Caco-2 (cell line): ENCODE data around the gene LRP5. TPM values are rescaled to one million over a fixed set of nuclear protein-coding genes. Genes with fewer than 3 reads are reported as not detected.

Source experiments
- BruUV-seq: library from RNA; stranded (reverse); fragments of 400-500 nt; replicated peaks from 2 replicates; lab custom pipeline; 2021; lab: Mats Ljungman, UMichigan
- CTCF ChIA-PET: fragments of 300-600 bp; sonication (Branson Sonifier 250); formaldehyde crosslinking; loops from one replicate; lab custom pipeline; 2022; ENCODE audit warnings: antibody characterized with exemption; lab: Charles Lee
- POLR2A ChIA-PET: fragments of 300-600 bp; sonication (Branson Sonifier 250); formaldehyde crosslinking; loops from one replicate; lab custom pipeline; 2022; ENCODE audit warnings: antibody characterized with exemption; lab: Charles Lee
- DNase-seq, 2 experiments: peaks; one replicate each; pipeline versions ENCODE4 v3.0.0 to v3.0.0-alpha.2; 2020 to 2022
- H3K27me3 ChIP-seq: replicated peaks from 2 replicates; pipeline ENCODE4 v1.6.0; 2011; ENCODE audit warnings: low read length; ENCODE audit not compliant: control insufficient read depth, insufficient read depth
- H3K36me3 ChIP-seq: 2 replicates; pipeline ENCODE4 v1.5.1; 2011; ENCODE audit warnings: low read length; ENCODE audit not compliant: control insufficient read depth, insufficient read depth
- H3K4me1 ChIP-seq: fragments of 250-450 bp; sonication (Bioruptor Pico); 2 replicates; pipeline ENCODE4 v1.5.1; 2020; ENCODE audit warnings: mild to moderate bottlenecking
- H3K4me3 ChIP-seq: 2 replicates; pipeline ENCODE4 v1.5.1; 2011; ENCODE audit warnings: low read depth, mild to moderate bottlenecking, control low read depth, low read length
- H3K9me3 ChIP-seq: fragments of 250-450 bp; sonication (Bioruptor Pico); 2 replicates; pipeline ENCODE4 v1.5.1; 2020; ENCODE audit warnings: mild to moderate bottlenecking, moderate library complexity
- H3K27ac Mint-ChIP-seq: one replicate; pipeline ENCODE4 v1.8.0; 2022; ENCODE audit warnings: mixed read lengths; ENCODE audit not compliant: unreplicated experiment
- H3K27me3 Mint-ChIP-seq: one replicate; pipeline ENCODE4 v1.8.0; 2022; ENCODE audit warnings: mixed read lengths; ENCODE audit not compliant: insufficient read depth, unreplicated experiment
- H3K36me3 Mint-ChIP-seq: one replicate; pipeline ENCODE4 v1.8.0; 2022; ENCODE audit warnings: mild to moderate bottlenecking, mixed read lengths; ENCODE audit not compliant: insufficient read depth, unreplicated experiment
- H3K4me1 Mint-ChIP-seq: one replicate; pipeline ENCODE4 v1.8.0; 2022; ENCODE audit warnings: low read depth, mixed read lengths; ENCODE audit not compliant: unreplicated experiment
- H3K4me3 Mint-ChIP-seq: one replicate; pipeline ENCODE4 v1.8.0; 2022; ENCODE audit warnings: mild to moderate bottlenecking, moderate library complexity, mixed read lengths; ENCODE audit not compliant: unreplicated experiment
- H3K9me3 Mint-ChIP-seq: one replicate; pipeline ENCODE4 v1.8.0; 2022; ENCODE audit warnings: mixed read lengths; ENCODE audit not compliant: unreplicated experiment
- intact Hi-C: fragments of 100-400 bp; cut with micrococcal nuclease; formaldehyde crosslinking; loops from one replicate; pipeline ENCODE4 v1.10.0; 2022; ENCODE audit not compliant: unreplicated experiment
- total RNA-seq: library from RNA; stranded (reverse); gene quantifications from 2 replicates; pipeline ENCODE4 v1.2.3, GENCODE V29; 2022
- TF ChIP-seq, protein P1 (sequence below), 2 experiments: fragments of 200-600 bp in 1 of 2; IDR thresholded peaks; 1 replicate in 1 of 2; 2 replicates in 1 of 2; pipeline versions ENCODE4 v1.5.1 to v1.8.0; 2011 to 2022; ENCODE audit warnings: antibody characterized with exemption in 1 of 2, control low read depth in 1 of 2, inconsistent platforms in 1 of 2, low read depth in 1 of 2, low read length in 1 of 2, mild to moderate bottlenecking in 1 of 2, moderate library complexity in 1 of 2; ENCODE audit not compliant: insufficient read depth in 1 of 2, severe bottlenecking in 1 of 2, unreplicated experiment in 1 of 2

LRP5 gene
- total RNA-seq, 1 experiment from 2014 or later, result 94.3 TPM

DNA sequence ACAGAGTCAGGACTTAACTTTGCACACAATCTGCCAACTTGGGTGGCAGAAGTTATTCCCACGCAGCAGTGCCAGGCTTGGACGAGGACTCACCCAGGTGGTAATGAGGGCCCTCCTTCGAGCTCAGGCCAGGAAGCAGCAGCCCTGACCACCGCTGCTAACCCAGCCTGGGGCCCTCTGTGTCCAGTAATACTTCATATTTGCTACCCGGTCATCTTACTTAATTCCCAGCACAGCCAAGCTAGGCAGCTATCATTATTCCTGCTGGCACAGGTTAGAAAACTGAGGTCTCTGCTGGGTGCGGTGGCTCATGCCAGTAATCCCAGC, 15.4 kb upstream of the LRP5 start:
- DNase-seq, result no peak

DNA sequence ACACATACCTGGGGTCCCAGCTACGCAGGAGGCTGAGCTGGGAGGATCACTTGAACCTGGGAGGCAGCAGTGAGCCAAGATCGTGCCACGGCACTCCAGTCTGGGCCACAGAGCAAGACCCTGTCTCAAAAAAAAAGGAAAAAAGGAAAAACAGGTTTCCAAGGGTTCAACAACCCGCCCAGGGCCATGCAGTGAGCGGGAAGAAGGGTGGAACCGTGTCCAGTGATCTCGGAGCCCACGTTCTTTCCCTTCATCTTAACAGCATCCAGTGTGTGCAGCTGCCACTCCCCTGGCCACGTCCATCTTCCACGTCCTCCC, 14.9 kb upstream of the LRP5 start:
- TF ChIP-seq, protein P1, sequence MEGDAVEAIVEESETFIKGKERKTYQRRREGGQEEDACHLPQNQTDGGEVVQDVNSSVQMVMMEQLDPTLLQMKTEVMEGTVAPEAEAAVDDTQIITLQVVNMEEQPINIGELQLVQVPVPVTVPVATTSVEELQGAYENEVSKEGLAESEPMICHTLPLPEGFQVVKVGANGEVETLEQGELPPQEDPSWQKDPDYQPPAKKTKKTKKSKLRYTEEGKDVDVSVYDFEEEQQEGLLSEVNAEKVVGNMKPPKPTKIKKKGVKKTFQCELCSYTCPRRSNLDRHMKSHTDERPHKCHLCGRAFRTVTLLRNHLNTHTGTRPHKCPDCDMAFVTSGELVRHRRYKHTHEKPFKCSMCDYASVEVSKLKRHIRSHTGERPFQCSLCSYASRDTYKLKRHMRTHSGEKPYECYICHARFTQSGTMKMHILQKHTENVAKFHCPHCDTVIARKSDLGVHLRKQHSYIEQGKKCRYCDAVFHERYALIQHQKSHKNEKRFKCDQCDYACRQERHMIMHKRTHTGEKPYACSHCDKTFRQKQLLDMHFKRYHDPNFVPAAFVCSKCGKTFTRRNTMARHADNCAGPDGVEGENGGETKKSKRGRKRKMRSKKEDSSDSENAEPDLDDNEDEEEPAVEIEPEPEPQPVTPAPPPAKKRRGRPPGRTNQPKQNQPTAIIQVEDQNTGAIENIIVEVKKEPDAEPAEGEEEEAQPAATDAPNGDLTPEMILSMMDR (IDR thresholded peaks at IDR 0.05; ENCODE audit: insufficient read depth in 1 of 2, low read depth in 1 of 2, low read length in 1 of 2, severe bottlenecking in 1 of 2, unreplicated experiment in 1 of 2), result no peak
- H3K4me3 ChIP-seq, result no peak overlapping the region
- Mint-ChIP-seq H3K36me3 (peaks cover 6% of the 10 kb centered on the region), H3K27ac (peak overlapping the region; percentile 89), H3K9me3 (no peaks in the 10 kb centered on the region), H3K4me3 (peak overlapping the region; percentile 73), H3K27me3 (no peaks in the 10 kb centered on the region), H3K4me1 (peaks cover 27% of the 10 kb centered on the region)
- no peaks in the 10 kb centered on the region for H3K36me3 ChIP-seq
- CTCF ChIA-PET, result interaction anchor here (0.7 to 4.4 kb wide), 22 partner anchors 10 to 288 kb away, joined by 3 to 100 read pairs (median 6); partner anchors contain the start of genes ALDH3B1, C11orf24 and LRP5
- DNase-seq, result no peak
- intact Hi-C loops, result loop anchor here (2.0 to 10.0 kb wide), 4 partner anchors 27 to 173 kb away; partner anchors contain the start of genes C11orf24 and CHKA
- H3K4me1 ChIP-seq, result peaks cover 31% of the 10 kb centered on the region
- H3K27me3 ChIP-seq, result no peaks in the 10 kb centered on the region
- no peaks in the 10 kb centered on the region for H3K9me3 ChIP-seq
- BruUV-seq, result no TSS peak
- POLR2A ChIA-PET, result interaction anchor here (0.5 to 4.0 kb wide), 11 partner anchors 9 to 133 kb away, joined by 3 to 43 read pairs (median 5); partner anchors contain the start of gene C11orf24

More for the DNA sequence above, 15.4 kb upstream of the LRP5 start:
- no TSS peak for BruUV-seq
- Mint-ChIP-seq H3K36me3 (peaks cover 6% of the 10 kb centered on the region), H3K4me1 (peaks cover 27% of the 10 kb centered on the region), H3K27me3 (no peaks in the 10 kb centered on the region), H3K4me3 (peak overlapping the region; percentile 57), H3K27ac (peak overlapping the region; percentile 80), H3K9me3 (no peaks in the 10 kb centered on the region)
- Histone ChIP-seq H3K9me3 (no peaks in the 10 kb centered on the region), H3K27me3 (no peaks in the 10 kb centered on the region), H3K36me3 (no peaks in the 10 kb centered on the region), H3K4me1 (peaks cover 28% of the 10 kb centered on the region), H3K4me3 (no peak overlapping the region)
- CTCF ChIA-PET, result interaction anchor here (0.6 to 4.4 kb wide), 7 partner anchors 25 to 88 kb away, joined by 5 to 100 read pairs (median 28); partner anchors contain the start of gene C11orf24
- POLR2A ChIA-PET, result interaction anchor here (1.0 to 4.0 kb wide), 4 partner anchors 18 to 40 kb away, joined by 3 to 43 read pairs (median 8); partner anchors contain the start of gene C11orf24
- intact Hi-C loops, result loop anchor here (2.0 to 10.0 kb wide), 4 partner anchors 26 to 172 kb away; partner anchors contain the start of genes C11orf24 and CHKA
- TF ChIP-seq, protein P1 (IDR thresholded peaks at IDR 0.05; ENCODE audit: insufficient read depth in 1 of 2, low read depth in 1 of 2, low read length in 1 of 2, severe bottlenecking in 1 of 2, unreplicated experiment in 1 of 2), result no peak

DNA sequence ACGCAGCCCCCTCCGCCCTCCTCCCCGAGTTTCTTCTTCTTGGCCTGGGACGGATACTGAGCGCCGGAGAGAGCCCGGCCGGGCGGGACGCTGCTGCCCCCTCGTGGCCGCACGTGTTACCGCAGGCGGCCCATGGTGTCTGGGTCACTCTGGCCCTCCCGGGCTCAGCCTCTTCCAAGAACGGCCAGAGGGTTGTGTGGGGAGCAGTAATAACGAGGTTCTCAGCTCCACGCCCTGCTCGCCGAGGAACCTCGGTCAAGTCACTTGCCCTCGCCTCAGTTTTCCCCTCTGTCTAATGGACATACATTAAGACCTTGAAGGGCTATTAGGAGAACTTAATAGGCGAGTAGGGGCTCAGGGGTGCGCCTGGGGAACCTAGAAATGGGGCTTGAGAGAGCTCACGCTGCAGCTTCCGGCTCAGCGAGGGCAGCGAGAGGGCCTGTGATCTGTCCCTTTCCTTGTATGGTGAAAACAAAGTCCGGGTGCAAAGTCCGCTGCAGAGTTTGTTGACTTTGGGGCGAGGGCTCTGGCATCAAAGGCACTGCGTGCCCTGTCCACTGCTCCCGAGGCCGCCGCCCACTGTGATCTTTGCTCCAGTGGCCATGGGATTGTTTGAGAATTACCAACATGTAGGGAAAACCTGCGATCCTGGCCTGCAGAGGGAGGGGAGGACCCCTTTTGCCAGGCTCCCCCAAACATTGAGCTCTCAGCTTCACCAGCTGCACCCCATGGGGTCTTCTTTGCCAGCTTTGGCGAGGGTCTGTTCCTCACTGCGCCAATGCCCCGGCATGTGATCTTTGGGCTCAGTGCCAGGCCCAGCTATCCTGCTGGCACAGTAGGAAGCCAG, 14.4 kb upstream of the LRP5 start:
- no peaks in the 10 kb centered on the region for H3K9me3 Mint-ChIP-seq

More for the DNA sequence above, 14.4 kb upstream of the LRP5 start:
- intact Hi-C loops, result loop anchor here (2.0 to 10.0 kb wide), 6 partner anchors 27 to 173 kb away; partner anchors contain the start of genes C11orf24 and CHKA
- H3K36me3 ChIP-seq, result no peaks in the 10 kb centered on the region
- POLR2A ChIA-PET, result interaction anchor here (0.5 to 4.0 kb wide), 11 partner anchors 8 to 133 kb away, joined by 3 to 43 read pairs (median 5); partner anchors contain the start of gene C11orf24
- no peaks in the 10 kb centered on the region for H3K9me3 ChIP-seq
- H3K27ac Mint-ChIP-seq, result peak overlapping the region; percentile 89
- peak overlapping the region; percentile 73 for H3K4me3 Mint-ChIP-seq
- peaks cover 37% of the 10 kb centered on the region for H3K4me1 ChIP-seq
- BruUV-seq, result no TSS peak
- peaks cover 27% of the 10 kb centered on the region for H3K4me1 Mint-ChIP-seq
- no peaks in the 10 kb centered on the region for H3K27me3 Mint-ChIP-seq
- CTCF ChIA-PET, result interaction anchor here (0.6 to 4.4 kb wide), 29 partner anchors 9 to 1084 kb away, joined by 3 to 100 read pairs (median 5); partner anchors contain the start of genes ALDH3B1, C11orf24 and LRP5
- H3K4me3 ChIP-seq, result peak overlapping the region; percentile 26
- TF ChIP-seq, protein P1 (IDR thresholded peaks at IDR 0.05; ENCODE audit: insufficient read depth in 1 of 2, low read depth in 1 of 2, low read length in 1 of 2, severe bottlenecking in 1 of 2, unreplicated experiment in 1 of 2), result peak; percentile 100
- H3K27me3 ChIP-seq, result no peaks in the 10 kb centered on the region
- DNase-seq, result peak; percentile 96 to 98
- H3K36me3 Mint-ChIP-seq, result peaks cover 6% of the 10 kb centered on the region
